Pancreas (tissue), 10 donors: ENCODE data around the gene ANKDD1A. TPM values are rescaled to one million over a fixed set of nuclear protein-coding genes. Genes with fewer than 3 reads are reported as not detected.
A peak's percentile ranks its signal among the peaks of the same experiment; 100 is the strongest.

Experiments
- ATAC-seq, 4 donors: fragments of 200-7000 bp; cut with Tn5 transposase; one replicate each; pipeline versions ENCODE4 v1.8.0 to v1.9.1; 2020; ENCODE audit warnings: mild to moderate bottlenecking in 4 of 4, moderate library complexity in 4 of 4
- DNase-seq, 6 donors: peaks; one replicate each; pipeline ENCODE4 v3.0.0-alpha.2; 2020
- FAIRE-seq: peaks from 2 replicates; lab custom pipeline; 2012; peaks lifted over from hg19 to GRCh38; lab: Jason Lieb, UNC
- H3K27ac ChIP-seq, 4 donors: fragments of 200-600 bp; sonication (generic); 1 replicate in 3 of 4; 2 replicates in 1 of 4; pipeline versions ENCODE4 v1.5.0 to v1.8.0; 2020
- H3K27me3 ChIP-seq, 4 donors: fragments of 200-600 bp; one replicate each; pipeline ENCODE4 v1.8.0; 2021
- H3K36me3 ChIP-seq, 3 donors: fragments of 200-600 bp; sonication (generic) in 1 of 3; one replicate each; pipeline versions ENCODE4 v1.5.0 to v1.8.0; 2020 to 2021
- H3K4me1 ChIP-seq, 3 donors: fragments of 200-600 bp; one replicate each; pipeline ENCODE4 v1.8.0; 2021
- H3K4me3 ChIP-seq, 4 donors: fragments of 200-600 bp; sonication (generic) in 2 of 4; one replicate each; pipeline versions ENCODE4 v1.5.0 to v1.8.0; 2020 to 2021
- H3K9me3 ChIP-seq, 4 donors: fragments of 200-600 bp; one replicate each; pipeline ENCODE4 v1.8.0; 2021
- WGBS, 2 donors: extraction: QIAGEN DNeasy Blood & Tissue Kit; methylation state at CpG; one replicate each; pipeline ENCODE4 v1.1.7; 2013; 5-methylcytosine and 5-hydroxymethylcytosine counted together
- intact Hi-C, 3 donors: fragments of 100-400 bp; cut with DNase I; formaldehyde crosslinking; loops; one replicate each; pipeline versions ENCODE4 v1.11.1 to v1.14.2; 2022
- polyA plus RNA-seq, 2 donors: library from polyadenylated mRNA; stranded (reverse); fragments of 200-250 nt; gene quantifications; one replicate each; pipeline ENCODE4 v1.2.3, GENCODE V29; 2013
- total RNA-seq, 6 donors: library from RNA; stranded (reverse); fragmentation: NEBNext Ultra II Directional in 4 of 6; extraction: Animal tissue kit (Norgen Biotek cat#: 25700) in 4 of 6; gene quantifications; one replicate each; pipeline versions ENCODE4 v1.2.1 to v1.2.4, GENCODE V29; 2021 to 2023
- TF ChIP-seq, protein P1 (sequence below), 4 donors: fragments of 200-600 bp; sonication (generic) in 3 of 4; IDR thresholded peaks; one replicate each; pipeline versions ENCODE4 v1.5.0 to v1.8.0; 2021; ENCODE audit warnings: antibody characterized with exemption in 4 of 4
- donor health status: healthy with polysubstance abuse.
- donor health status: DM: no; HTN: no; CAD: no; lungs with moderate emphysema.
- donor health status: DM: no; HTN: no; CAD: no.
- donor health status: control.
- donor health status: control.
- donor health status: Bipolar disorder and iron deficiency.
- donor health status: DM: yes; HTN: yes; CAD: no.
- donor health status: DM: no; HTN: no; CAD: no.
- donor health status: DM: no; HTN: no; CAD: no.
- donor health status: DM: yes; HTN: yes; CAD: no.

The ANKDD1A gene
- total and polyA plus RNA-seq, 8 donors, result 2.0 to 4.9 (median 3.8) TPM

DNA sequence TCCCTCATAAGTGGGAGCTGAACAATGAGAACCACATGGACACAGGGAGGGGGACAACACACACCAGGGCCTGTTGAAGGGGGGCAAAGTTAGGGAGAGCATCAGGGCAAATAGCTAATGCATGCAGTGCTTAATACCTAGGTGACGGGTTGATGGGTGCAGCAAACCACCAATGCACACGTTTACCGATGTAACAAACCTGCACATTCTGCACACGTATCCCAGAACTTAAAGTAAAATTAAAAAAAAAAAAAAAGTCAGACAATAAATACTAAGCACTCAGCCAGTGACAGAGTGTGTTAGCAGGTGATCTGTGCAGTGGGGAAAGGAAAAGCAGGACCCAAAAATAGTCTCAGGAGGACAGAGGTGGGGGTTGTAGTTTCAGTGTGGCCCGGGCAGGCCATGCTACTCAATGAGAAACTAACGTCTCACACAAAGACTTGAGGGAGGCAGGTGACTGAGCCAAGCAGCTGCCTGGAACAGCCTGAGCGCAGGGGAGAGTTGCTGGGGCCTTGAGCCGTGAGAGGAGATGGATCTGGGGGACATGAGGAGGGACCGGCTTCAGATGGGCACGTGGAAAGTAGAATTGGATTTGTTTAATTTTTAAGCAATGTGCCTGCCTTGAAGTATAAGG lies 18.4 kb downstream of the ANKDD1A start:
- Histone ChIP-seq H3K27ac (no peak overlapping the region), H3K36me3 (no peaks in the 10 kb centered on the region), H3K4me1 (no peaks in the 10 kb centered on the region), H3K27me3 (no peaks in the 10 kb centered on the region), H3K9me3 (no peaks in the 10 kb centered on the region), H3K4me3 (no peak overlapping the region)
- FAIRE-seq (no peak), ATAC-seq (no peak), DNase-seq (no peak)
- intact Hi-C loops, result no loop called here
- TF ChIP-seq, protein P1, sequence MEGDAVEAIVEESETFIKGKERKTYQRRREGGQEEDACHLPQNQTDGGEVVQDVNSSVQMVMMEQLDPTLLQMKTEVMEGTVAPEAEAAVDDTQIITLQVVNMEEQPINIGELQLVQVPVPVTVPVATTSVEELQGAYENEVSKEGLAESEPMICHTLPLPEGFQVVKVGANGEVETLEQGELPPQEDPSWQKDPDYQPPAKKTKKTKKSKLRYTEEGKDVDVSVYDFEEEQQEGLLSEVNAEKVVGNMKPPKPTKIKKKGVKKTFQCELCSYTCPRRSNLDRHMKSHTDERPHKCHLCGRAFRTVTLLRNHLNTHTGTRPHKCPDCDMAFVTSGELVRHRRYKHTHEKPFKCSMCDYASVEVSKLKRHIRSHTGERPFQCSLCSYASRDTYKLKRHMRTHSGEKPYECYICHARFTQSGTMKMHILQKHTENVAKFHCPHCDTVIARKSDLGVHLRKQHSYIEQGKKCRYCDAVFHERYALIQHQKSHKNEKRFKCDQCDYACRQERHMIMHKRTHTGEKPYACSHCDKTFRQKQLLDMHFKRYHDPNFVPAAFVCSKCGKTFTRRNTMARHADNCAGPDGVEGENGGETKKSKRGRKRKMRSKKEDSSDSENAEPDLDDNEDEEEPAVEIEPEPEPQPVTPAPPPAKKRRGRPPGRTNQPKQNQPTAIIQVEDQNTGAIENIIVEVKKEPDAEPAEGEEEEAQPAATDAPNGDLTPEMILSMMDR (IDR thresholded peaks at IDR 0.05), result no peak
- 87 to 92% methylated on average over 10 of the region's 10 CpGs for WGBS, 2 donors

DNA sequence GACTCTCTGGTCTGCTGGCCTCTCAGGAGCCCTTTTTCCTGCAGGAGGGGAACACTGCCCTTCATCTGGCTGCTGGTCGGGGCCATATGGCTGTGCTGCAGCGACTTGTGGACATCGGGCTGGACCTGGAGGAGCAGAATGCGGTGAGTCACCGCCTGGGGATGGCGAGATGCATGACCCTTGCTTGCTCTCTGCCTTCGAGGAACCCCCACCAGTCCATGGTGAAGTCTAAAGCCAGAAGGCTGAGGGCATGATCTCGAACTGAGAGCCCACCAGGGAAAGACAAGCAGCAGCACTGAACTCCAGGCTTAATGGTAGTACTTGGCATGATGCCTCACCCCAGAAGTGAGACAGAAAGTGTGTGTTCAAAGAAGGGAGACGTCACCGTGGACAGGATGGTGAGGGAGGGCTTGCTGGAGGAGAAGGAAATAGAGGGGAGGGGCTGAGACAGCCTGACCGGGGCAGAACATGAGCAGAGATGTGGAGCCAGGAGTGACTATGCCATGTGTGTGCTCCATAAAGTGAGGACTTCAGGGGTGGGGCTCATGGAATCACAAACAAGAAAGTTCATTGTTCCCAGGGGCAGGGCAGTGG lies 19.2 kb downstream of the ANKDD1A start:
- Histone ChIP-seq H3K27ac (no peak overlapping the region), H3K36me3 (no peaks in the 10 kb centered on the region), H3K4me3 (no peak overlapping the region), H3K4me1 (no peaks in the 10 kb centered on the region), H3K9me3 (no peaks in the 10 kb centered on the region), H3K27me3 (no peaks in the 10 kb centered on the region)
- intact Hi-C loops, result no loop called here
- DNase-seq, result no peak
- TF ChIP-seq, protein P1 (IDR thresholded peaks at IDR 0.05), result no peak
- ATAC-seq, result no peak
- WGBS, 2 donors, result 82 to 86% methylated on average over 11 of the region's 11 CpGs
- no peak for FAIRE-seq

DNA sequence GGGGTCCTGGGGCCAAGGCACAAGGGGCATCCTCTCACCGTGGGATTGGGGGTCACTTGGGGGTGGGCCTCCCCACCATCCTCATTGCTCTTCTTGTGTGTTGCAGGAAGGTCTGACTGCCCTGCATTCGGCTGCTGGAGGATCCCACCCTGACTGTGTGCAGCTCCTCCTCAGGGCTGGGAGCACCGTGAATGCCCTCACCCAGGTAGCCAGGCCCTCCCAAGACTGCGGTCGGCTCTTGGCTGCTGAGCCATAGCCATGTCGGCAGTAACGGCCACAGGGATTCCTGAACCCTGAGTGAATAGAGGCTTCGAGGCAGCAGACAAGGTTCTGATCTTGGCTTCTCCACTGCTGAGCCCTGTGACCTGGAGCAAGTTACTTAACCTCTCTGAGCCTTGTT lies 19.7 kb downstream of the ANKDD1A start:
- Histone ChIP-seq H3K4me3 (no peak overlapping the region), H3K9me3 (no peaks in the 10 kb centered on the region), H3K27me3 (no peaks in the 10 kb centered on the region), H3K36me3 (no peaks in the 10 kb centered on the region), H3K4me1 (no peaks in the 10 kb centered on the region), H3K27ac (no peak overlapping the region)
- ATAC-seq, result no peak
- WGBS, 2 donors, result 88 to 91% methylated on average over 8 of the region's 8 CpGs
- no peak for FAIRE-seq
- DNase-seq, result no peak
- TF ChIP-seq, protein P1 (IDR thresholded peaks at IDR 0.05), result no peak
- intact Hi-C loops, result no loop called here

DNA sequence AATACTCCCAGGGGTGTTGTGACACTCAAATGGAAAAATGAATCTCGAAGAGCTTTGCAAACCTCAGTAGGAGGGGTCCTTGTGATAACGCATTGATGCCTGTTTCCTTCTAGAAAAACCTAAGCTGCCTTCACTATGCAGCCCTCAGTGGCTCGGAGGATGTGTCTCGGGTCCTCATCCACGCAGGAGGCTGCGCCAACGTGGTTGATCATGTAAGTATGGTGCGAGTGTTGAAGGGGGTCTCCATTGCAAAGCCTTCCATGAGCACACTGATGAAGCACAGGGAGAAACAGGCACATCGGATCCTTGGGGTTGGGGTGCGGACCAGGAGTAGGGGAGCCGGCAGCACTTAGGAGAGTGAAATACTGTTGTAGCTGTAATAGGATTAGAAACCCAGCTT lies 22.3 kb downstream of the ANKDD1A start:
- intact Hi-C loops, result no loop called here
- Histone ChIP-seq H3K27ac (no peak overlapping the region), H3K36me3 (no peaks in the 10 kb centered on the region), H3K4me1 (peaks cover 0 to 5% (median 4%) of the 10 kb centered on the region in 3 donors), H3K27me3 (no peaks in the 10 kb centered on the region), H3K9me3 (no peaks in the 10 kb centered on the region), H3K4me3 (no peak overlapping the region)
- DNase-seq, result no peak
- no peak for FAIRE-seq
- 97% methylated on average over 11 of the region's 11 CpGs for WGBS, 2 donors
- TF ChIP-seq, protein P1 (IDR thresholded peaks at IDR 0.05), result no peak
- ATAC-seq, result no peak

DNA sequence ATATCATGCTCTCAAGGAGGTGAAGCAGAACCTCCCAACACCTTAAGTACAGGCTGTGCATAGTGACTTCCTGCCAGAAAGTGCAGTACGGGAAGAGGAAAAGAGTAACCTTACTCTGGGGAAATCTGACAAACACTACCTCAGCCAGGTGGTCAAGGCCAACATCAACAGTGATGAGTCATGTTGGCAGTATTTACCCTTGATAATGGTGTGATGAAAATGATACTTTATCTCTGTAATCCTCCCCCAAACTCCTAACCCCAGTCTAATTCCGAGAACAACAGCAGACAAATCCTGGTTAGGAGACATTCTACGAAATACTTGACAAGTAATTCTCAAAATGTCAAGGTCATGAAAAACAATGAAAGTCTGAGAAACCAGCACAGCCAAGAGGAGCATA lies 26.5 kb downstream of the ANKDD1A start:
- Histone ChIP-seq H3K27ac (no peak overlapping the region), H3K4me1 (peaks cover 0 to 5% (median 4%) of the 10 kb centered on the region in 3 donors), H3K4me3 (no peak overlapping the region), H3K27me3 (no peaks in the 10 kb centered on the region), H3K36me3 (no peaks in the 10 kb centered on the region), H3K9me3 (no peaks in the 10 kb centered on the region)
- ATAC-seq (peak; percentile 48 to 89 (median 78)), DNase-seq (no peak), FAIRE-seq (no peak)
- 40 to 50% methylated on average over 3 of the region's 3 CpGs for WGBS, 2 donors
- TF ChIP-seq, protein P1 (IDR thresholded peaks at IDR 0.05), result no peak
- intact Hi-C loops, result no loop called here
